Duodenal mucosa (tissue), 2 donors: ENCODE measurements around the gene AP4B1.

Source experiments
- H3K27ac ChIP-seq: one replicate; pipeline ENCODE4 v1.7.0; 2013; ENCODE audit warnings: low read depth, low read length
- H3K27me3 ChIP-seq, 2 donors: one replicate each; pipeline ENCODE4 v1.7.0; 2013; ENCODE audit warnings: low read length in 2 of 2, control low read depth in 1 of 2; ENCODE audit not compliant: insufficient read depth in 2 of 2, control insufficient read depth in 1 of 2
- H3K36me3 ChIP-seq, 2 donors: one replicate each; pipeline ENCODE4 v1.7.0; 2013; ENCODE audit warnings: low read length in 2 of 2, control low read depth in 1 of 2; ENCODE audit not compliant: insufficient read depth in 2 of 2, control insufficient read depth in 1 of 2
- H3K4me1 ChIP-seq, 2 donors: one replicate each; pipeline ENCODE4 v1.7.0; 2013; ENCODE audit warnings: low read length in 2 of 2, control low read depth in 1 of 2; ENCODE audit not compliant: insufficient read depth in 2 of 2, control insufficient read depth in 1 of 2
- H3K4me3 ChIP-seq, 2 donors: one replicate each; pipeline ENCODE4 v1.7.0; 2013; ENCODE audit warnings: low read length in 2 of 2, low read depth in 1 of 2
- H3K9ac ChIP-seq, 2 donors: one replicate each; pipeline ENCODE4 v1.7.0; 2013; ENCODE audit warnings: low read length in 2 of 2, low read depth in 1 of 2
- H3K9me3 ChIP-seq, 2 donors: one replicate each; pipeline ENCODE4 v1.7.0; 2013; ENCODE audit warnings: low read length in 2 of 2, control low read depth in 1 of 2; ENCODE audit not compliant: control insufficient read depth in 1 of 2

Gene AP4B1

DNA sequence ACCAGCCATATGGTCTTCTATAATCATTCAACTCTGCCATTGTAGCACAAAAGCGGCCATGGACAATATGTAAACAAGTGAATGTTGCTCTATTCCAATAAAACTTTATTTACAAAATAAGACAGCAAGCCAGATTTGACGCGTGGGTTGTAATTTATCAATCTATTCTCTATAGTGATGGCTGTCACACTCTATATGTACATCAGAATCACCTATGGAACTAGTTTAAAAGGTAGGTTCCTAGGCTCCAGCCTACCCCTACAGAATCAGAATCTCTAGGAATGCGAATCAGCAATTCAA, 24.9 kb downstream of the AP4B1 start:
- Histone ChIP-seq H3K9me3 (no peaks in the 10 kb centered on the region), H3K36me3 (peaks cover 0 to 4% of the 10 kb centered on the region in 2 donors), H3K4me3 (no peak overlapping the region), H3K27me3 (no peaks in the 10 kb centered on the region), H3K4me1 (peaks cover 17 to 43% of the 10 kb centered on the region in 2 donors), H3K27ac (no peak overlapping the region), H3K9ac (no peak overlapping the region)

DNA sequence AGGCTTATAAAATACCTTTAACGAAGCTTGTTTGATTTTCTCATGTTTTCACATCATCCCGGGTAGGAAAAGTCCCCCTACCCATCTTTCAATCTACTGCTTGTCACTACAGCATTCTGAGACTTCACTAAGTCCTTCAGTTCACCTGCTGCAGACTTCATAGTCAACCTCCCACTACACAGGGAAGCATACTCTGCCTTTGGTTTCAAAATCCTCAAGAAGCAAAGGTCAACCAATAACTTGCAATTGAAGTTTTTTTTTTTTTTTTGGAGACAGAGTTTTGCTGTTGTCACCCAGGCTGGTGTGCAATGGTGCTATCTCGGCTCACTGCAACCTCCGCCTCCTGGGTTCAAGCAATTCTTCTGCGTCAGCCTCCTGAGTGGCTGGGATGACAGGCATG, 28.4 kb downstream of the AP4B1 start:
- Histone ChIP-seq H3K9me3 (no peaks in the 10 kb centered on the region), H3K9ac (no peak overlapping the region), H3K4me1 (peaks cover 20 to 46% of the 10 kb centered on the region in 2 donors), H3K4me3 (peak overlapping the region in 1 of 2 donors; percentile 19), H3K27me3 (no peaks in the 10 kb centered on the region), H3K36me3 (peaks cover 0 to 4% of the 10 kb centered on the region in 2 donors), H3K27ac (no peak overlapping the region)

DNA sequence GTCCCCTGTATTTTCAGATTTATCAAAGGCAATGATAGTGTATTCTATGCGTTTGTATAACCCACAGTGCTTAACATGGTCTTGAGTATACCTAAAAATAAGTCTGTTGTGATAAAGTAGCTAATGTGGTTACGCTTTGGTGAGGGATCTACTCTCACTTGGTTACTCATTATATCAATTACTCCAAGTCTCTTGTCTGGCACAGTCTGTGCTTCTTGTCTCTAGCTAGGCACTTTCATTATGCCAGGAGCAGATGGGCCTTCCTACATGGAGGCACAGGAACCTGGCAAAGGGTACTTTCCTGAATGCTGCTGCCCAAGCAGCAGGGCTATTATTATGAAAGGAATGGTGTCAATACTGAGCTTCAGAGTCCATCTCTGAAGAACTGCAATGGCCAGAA, 28.9 kb downstream of the AP4B1 start:
- peaks cover 0 to 4% of the 10 kb centered on the region in 2 donors for H3K36me3 ChIP-seq
- H3K4me1 ChIP-seq, result peaks cover 20 to 42% of the 10 kb centered on the region in 2 donors
- H3K27ac ChIP-seq, result no peak overlapping the region

DNA sequence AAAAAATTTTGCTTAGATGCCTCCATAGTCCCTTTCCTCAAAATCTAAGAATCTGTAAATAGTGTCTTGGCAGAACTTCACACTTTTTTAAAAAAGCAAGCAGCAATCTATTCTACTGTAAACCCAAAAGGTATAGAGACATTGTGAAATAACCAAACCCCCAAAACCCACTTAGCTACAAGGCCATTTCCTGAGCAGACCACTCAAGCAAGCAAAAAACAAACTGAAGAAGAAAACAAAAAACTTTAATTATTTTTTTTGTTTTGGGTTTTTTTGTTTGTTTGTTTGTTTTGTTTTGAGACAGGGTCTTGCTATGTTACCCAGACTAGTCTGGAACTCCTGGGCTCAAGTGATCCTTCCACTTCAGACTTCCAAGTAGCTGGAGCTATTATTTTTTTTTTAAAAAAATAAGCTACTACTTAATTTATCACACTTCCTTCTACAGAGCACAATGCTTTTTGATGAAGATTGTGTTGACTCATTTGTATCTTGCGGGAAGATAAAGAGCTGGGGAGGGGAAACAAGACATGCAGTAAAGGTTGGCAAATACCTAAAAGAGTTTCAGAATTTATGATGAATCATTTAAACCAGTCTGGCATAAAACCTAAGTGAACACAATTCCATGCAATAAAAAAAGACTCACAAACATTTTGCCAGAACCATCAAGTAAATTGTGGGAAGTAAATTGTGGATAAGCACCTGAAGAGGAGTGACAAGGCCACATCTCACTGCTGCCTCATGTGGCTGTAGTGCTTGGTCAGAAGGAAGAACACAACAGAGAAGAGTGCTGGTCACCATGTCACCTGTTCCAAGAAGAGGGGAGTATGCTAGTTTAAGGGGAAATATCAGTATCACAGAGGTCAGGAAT, 30.4 kb downstream of the AP4B1 start:
- no peak overlapping the region for H3K4me3 ChIP-seq
- H3K27ac ChIP-seq, result no peak overlapping the region
- no peaks in the 10 kb centered on the region for H3K9me3 ChIP-seq

More for the DNA sequence above, 28.9 kb downstream of the AP4B1 start:
- no peak overlapping the region for H3K9ac ChIP-seq
- peak overlapping the region in 1 of 2 donors; percentile 19 for H3K4me3 ChIP-seq
- H3K27me3 ChIP-seq, result no peaks in the 10 kb centered on the region
- no peaks in the 10 kb centered on the region for H3K9me3 ChIP-seq

DNA sequence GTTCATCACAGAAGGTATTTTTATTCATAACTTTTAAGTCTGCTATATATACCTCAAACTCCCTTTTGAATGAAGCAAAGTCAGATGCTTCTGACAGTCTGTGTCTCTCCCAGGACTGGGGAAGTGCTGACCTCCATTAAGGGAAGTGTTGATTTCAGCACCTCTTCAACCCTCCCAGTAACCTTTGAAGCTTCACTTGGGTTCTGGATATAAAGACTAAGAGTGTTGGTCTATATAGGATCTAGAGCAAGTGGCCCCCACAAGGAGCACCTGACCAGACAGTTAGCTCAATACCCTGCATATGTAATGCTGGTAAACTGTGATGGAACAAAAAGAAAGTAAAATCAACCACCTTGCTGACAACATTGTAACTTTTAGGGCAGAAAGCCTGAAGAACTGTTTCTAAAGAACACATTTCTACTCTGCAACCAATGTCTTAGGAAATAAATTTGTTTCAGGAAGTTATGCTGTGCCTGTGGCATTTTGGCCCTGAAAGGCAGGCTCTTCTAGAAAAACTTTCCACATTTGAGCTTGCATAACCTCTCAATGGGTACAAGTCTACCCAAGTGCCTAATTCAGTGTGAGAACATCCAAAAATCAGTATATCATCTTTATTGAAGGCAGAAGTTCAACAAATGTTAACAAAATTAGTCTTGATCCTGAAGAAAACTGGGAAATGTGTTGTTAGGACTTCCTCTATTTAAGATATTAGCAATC, 32.2 kb downstream of the AP4B1 start:
- H3K9ac ChIP-seq, result peak overlapping the region; percentile 10 to 36
- H3K27ac ChIP-seq, result peak overlapping the region; percentile 65
- H3K27me3 ChIP-seq, result no peaks in the 10 kb centered on the region
- H3K36me3 ChIP-seq, result no peaks in the 10 kb centered on the region
- no peaks in the 10 kb centered on the region for H3K9me3 ChIP-seq
- peak overlapping the region in 1 of 2 donors; percentile 5 for H3K4me3 ChIP-seq
- H3K4me1 ChIP-seq, result peaks cover 14 to 24% of the 10 kb centered on the region in 2 donors

More for the DNA sequence above, 30.4 kb downstream of the AP4B1 start:
- Histone ChIP-seq H3K36me3 (no peaks in the 10 kb centered on the region), H3K4me1 (peaks cover 16 to 37% of the 10 kb centered on the region in 2 donors), H3K27me3 (no peaks in the 10 kb centered on the region), H3K9ac (no peak overlapping the region)

DNA sequence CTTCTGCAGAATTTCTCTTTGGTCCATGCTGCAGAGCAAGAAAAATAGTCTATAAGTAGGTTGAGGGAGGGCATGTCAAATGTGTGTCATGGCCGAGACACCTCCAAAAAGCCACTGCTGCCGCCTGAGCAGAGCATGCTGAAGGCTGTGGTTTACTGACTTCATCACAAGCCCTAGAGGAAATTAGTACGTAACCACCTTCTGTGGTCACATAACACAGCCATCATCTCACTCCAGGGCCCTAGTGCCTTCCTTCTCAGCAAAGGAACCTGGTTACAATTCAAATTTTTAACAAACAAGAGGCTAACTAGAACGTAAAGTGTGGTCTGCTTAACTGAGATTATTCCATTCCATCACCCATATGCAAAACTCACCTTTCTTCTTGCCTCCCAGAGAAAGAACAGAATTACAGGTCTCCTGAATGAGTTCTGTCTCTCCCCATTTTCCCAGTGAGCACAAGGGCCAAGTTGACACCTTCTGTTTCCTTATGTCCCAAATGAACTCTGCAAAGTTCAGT, 32.9 kb downstream of the AP4B1 start, which contains the start of gene PTPN22:
Gene PTPN22 (minus strand): TSS at position 116 of the 517 bp plus-strand sequence.
- H3K36me3 ChIP-seq, result no peaks in the 10 kb centered on the region
- peak within 1 kb of the TSS; percentile 21 to 42 for H3K4me3 ChIP-seq
- no peaks in the 10 kb centered on the region for H3K9me3 ChIP-seq
- H3K27ac ChIP-seq, result peak within 1 kb of the TSS; percentile 65
- peak within 1 kb of the TSS; percentile 10 to 57 for H3K9ac ChIP-seq
- H3K27me3 ChIP-seq, result no peaks in the 10 kb centered on the region
- peaks cover 14 to 24% of the 10 kb centered on the region in 2 donors for H3K4me1 ChIP-seq

DNA sequence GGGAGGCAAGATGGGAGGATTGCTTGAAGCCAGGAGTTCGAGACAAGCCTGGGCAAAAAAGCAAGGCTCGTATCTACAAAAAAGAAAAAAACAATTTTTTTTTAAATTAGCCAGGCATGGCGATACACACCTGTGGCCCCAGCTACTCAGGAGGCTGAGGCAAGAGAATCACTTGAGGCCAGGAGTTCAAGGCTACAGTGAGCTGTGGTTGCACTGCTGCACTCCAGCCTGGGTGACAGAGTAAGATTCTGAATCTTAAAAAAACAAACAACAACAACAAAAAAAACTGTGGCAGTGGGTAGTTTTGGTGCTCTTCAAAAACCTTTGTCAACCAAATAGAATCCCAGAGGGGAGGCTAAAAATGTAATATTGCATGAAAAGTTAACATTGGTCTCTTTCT, 33.8 kb downstream of the AP4B1 start:
- H3K4me1 ChIP-seq, result peaks cover 9 to 22% of the 10 kb centered on the region in 2 donors
- no peak overlapping the region for H3K27ac ChIP-seq
- peak overlapping the region in 1 of 2 donors; percentile 21 for H3K4me3 ChIP-seq
- H3K9me3 ChIP-seq, result no peaks in the 10 kb centered on the region
- H3K9ac ChIP-seq, result peak overlapping the region in 1 of 2 donors; percentile 41
- no peaks in the 10 kb centered on the region for H3K36me3 ChIP-seq
- no peaks in the 10 kb centered on the region for H3K27me3 ChIP-seq

DNA sequence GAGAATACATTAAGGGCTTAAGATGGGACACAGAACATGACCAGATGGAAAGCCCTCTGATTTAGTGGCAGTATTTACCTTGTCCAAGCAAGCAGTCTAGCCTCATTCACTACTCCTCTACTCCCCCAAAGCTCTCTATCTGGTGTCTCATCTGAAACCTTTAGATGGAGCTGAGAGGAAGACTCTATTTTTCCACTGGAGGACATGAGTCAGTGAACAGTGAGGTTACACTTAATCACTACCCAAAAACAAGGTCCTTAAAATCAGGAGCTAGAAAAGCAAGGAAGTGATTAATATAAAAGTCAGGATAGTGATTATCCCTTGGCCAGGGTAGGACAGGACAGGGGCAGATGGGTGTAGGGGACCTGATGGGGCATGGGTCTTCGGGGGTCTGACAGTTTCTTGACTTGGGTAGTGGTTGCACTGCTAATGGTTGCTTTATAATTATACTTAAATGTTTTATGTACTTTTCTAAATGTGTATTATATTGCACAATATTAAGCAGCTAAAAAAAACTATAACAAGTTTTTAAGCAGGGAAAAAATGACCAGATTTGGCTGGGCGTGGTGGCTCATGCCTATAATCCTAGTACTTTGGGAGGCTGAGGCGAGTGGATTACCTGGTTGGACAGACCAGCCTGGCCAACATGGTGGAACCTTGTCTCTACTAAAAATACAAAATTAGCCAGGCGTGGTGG, 36.1 kb downstream of the AP4B1 start:
- Histone ChIP-seq H3K9me3 (no peaks in the 10 kb centered on the region), H3K27me3 (no peaks in the 10 kb centered on the region), H3K27ac (no peak overlapping the region), H3K36me3 (no peaks in the 10 kb centered on the region), H3K9ac (no peak overlapping the region), H3K4me3 (no peak overlapping the region), H3K4me1 (peaks cover 0 to 7% of the 10 kb centered on the region in 2 donors)

DNA sequence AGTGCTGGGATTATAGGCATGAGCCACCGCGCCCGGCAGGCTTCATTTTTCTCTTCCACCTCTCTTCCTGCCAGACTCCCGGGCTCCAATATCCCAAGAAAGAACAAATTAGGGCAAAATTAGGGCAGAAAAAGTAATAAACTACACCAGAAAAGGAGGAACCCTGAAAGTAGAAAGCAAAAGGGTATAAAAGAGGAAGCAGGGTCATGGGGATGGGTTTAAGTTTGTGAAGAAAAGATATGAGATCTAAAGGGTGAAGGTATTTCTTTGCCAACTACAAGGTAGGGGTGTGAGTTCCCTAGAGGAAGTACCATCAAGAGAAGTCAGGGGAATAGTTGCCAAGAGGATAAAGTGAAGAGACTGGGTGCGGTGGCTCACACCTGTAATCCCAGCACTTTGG, 43.0 kb downstream of the AP4B1 start:
- Histone ChIP-seq H3K9me3 (no peaks in the 10 kb centered on the region), H3K4me3 (no peak overlapping the region), H3K9ac (no peak overlapping the region), H3K4me1 (peaks cover 8 to 13% of the 10 kb centered on the region in 2 donors), H3K27ac (no peak overlapping the region), H3K36me3 (peaks cover 0 to 6% of the 10 kb centered on the region in 2 donors), H3K27me3 (no peaks in the 10 kb centered on the region)
